ENCODE data around the gene MAJIN. TPM values are rescaled to one million over a fixed set of nuclear protein-coding genes. Genes with fewer than 3 reads are reported as not detected.
A peak's percentile ranks its signal among the peaks of the same experiment; 100 is the strongest.

Gene MAJIN
- total and polyA plus RNA-seq, 9 of the 15 experiments (the other 6 are each of a cell fraction or from before 2014, with no cell fraction given): 0.17 to 0.83 (median 0.24) TPM; not detected in 2

DNA sequence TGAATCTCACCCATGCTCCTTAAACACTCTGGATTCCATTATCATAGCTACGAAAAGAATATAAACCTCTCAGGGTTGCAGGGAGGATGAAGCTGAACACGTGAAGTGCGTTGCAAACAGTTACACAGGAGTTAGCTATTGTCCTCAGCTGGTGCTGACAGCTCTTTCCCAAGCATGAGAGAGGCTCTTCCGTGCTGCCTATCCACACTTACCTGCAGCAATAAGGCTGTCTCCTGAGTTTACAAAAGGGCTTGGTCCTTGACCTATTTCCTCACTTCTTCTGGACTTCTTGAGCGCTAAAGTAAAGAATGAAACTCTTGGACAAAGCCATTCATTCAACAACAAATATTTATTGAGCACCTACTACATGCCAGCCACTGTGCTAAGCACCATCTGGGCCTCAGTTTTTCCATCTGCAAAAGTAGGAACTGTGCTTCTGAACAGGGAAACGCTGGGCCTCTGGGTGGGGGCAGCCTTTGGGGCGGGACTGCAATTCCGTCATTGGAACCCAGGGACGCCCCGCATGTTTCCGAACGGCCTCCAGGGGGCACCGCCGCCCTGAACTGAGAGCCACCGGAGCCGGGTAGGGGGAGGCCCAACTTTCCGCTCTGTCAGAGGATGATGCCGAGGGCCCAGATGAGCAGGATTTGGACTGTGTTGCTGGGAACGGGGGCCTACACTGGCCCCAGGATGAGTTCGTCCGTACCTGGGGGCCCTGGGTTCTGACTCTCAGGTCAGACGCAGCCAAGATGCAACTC lies 41.4 kb upstream of the MAJIN start (continued):
- TF ChIP-seq, protein P1, sequence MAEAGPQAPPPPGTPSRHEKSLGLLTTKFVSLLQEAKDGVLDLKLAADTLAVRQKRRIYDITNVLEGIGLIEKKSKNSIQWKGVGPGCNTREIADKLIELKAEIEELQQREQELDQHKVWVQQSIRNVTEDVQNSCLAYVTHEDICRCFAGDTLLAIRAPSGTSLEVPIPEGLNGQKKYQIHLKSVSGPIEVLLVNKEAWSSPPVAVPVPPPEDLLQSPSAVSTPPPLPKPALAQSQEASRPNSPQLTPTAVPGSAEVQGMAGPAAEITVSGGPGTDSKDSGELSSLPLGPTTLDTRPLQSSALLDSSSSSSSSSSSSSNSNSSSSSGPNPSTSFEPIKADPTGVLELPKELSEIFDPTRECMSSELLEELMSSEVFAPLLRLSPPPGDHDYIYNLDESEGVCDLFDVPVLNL (CRISPR knock-in tag; IDR thresholded peaks at IDR 0.05; ENCODE audit: low read depth): no peak; the same call in 1 of the 2 replicates
- TF ChIP-seq NFIX (CRISPR knock-in tag; IDR thresholded peaks at IDR 0.05; ENCODE audit: low read depth) (no peak), ZNF586 (CRISPR knock-in tag; conservative IDR thresholded peaks at IDR 0.05) (no peak), MAFK (IDR thresholded peaks at IDR 0.05; ENCODE audit: low read length) (no peak), DIDO1 (tag; IDR thresholded peaks at IDR 0.05; ENCODE audit: low read depth) (no peak), TARDBP (IDR thresholded peaks at IDR 0.05) (0 out of 2 replicates have a peak, but pooled peaks have one; percentile 54), NCOR1 (IDR thresholded peaks at IDR 0.05) (no peak), ZNF232 (CRISPR knock-in tag; IDR thresholded peaks at IDR 0.05) (no peak), XRCC5 (IDR thresholded peaks at IDR 0.05; ENCODE audit: low read depth, low read length) (peak; percentile 77; the same call in 1 of the 2 replicates), SRSF7 (optimal IDR thresholded peaks at IDR 0.05; ENCODE audit: low read depth, low read length) (no peak), MAFG (tag; conservative IDR thresholded peaks at IDR 0.05) (no peak), NCOA1 (IDR thresholded peaks at IDR 0.05; ENCODE audit: low read depth) (no peak), NONO (IDR thresholded peaks at IDR 0.05; ENCODE audit: low read depth in 2 of 2, low read length in 1 of 2) (0 out of 4 replicates have a peak, but pooled peaks of 1 of the 2 experiments have one; percentile 9), SMAD1 (IDR thresholded peaks at IDR 0.05; ENCODE audit: low read depth, low read length, partially characterized antibody) (no peak), EGR1 (conservative IDR thresholded peaks at IDR 0.05) (no peak), MYBL2 (IDR thresholded peaks at IDR 0.05; ENCODE audit: low read depth) (no peak), MYBL2 (CRISPR knock-in tag; IDR thresholded peaks at IDR 0.05; ENCODE audit: borderline replicate concordance) (no peak), EP300 (IDR thresholded peaks at IDR 0.05; ENCODE audit: low read length) (peak; percentile 15; the same call in 1 of the 2 replicates), MAZ (CRISPR knock-in tag; conservative IDR thresholded peaks at IDR 0.05 in 1 of 2, IDR thresholded peaks at IDR 0.05 in 1 of 2) (peak in 1 of 2 experiments; percentile 93; a peak in 2 of 4 replicates), CEBPG (CRISPR knock-in tag; IDR thresholded peaks at IDR 0.05) (0 out of 2 replicates have a peak, but pooled peaks have one; percentile 8), CEBPG (tag; conservative IDR thresholded peaks at IDR 0.05 in 1 of 2, IDR thresholded peaks at IDR 0.05 in 1 of 2) (no peak), KAT2B (IDR thresholded peaks at IDR 0.05; ENCODE audit: low read depth, low read length) (no peak)
- TF ChIP-seq, protein P2, sequence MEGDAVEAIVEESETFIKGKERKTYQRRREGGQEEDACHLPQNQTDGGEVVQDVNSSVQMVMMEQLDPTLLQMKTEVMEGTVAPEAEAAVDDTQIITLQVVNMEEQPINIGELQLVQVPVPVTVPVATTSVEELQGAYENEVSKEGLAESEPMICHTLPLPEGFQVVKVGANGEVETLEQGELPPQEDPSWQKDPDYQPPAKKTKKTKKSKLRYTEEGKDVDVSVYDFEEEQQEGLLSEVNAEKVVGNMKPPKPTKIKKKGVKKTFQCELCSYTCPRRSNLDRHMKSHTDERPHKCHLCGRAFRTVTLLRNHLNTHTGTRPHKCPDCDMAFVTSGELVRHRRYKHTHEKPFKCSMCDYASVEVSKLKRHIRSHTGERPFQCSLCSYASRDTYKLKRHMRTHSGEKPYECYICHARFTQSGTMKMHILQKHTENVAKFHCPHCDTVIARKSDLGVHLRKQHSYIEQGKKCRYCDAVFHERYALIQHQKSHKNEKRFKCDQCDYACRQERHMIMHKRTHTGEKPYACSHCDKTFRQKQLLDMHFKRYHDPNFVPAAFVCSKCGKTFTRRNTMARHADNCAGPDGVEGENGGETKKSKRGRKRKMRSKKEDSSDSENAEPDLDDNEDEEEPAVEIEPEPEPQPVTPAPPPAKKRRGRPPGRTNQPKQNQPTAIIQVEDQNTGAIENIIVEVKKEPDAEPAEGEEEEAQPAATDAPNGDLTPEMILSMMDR (IDR thresholded peaks at IDR 0.05 in 2 of 3, conservative IDR thresholded peaks at IDR 0.05 in 1 of 3; ENCODE audit: insufficient read depth in 2 of 3, low read depth in 1 of 3, low read length in 3 of 3): peak; percentile 84 to 96 (median 94)
- TF ChIP-seq, protein P3, sequence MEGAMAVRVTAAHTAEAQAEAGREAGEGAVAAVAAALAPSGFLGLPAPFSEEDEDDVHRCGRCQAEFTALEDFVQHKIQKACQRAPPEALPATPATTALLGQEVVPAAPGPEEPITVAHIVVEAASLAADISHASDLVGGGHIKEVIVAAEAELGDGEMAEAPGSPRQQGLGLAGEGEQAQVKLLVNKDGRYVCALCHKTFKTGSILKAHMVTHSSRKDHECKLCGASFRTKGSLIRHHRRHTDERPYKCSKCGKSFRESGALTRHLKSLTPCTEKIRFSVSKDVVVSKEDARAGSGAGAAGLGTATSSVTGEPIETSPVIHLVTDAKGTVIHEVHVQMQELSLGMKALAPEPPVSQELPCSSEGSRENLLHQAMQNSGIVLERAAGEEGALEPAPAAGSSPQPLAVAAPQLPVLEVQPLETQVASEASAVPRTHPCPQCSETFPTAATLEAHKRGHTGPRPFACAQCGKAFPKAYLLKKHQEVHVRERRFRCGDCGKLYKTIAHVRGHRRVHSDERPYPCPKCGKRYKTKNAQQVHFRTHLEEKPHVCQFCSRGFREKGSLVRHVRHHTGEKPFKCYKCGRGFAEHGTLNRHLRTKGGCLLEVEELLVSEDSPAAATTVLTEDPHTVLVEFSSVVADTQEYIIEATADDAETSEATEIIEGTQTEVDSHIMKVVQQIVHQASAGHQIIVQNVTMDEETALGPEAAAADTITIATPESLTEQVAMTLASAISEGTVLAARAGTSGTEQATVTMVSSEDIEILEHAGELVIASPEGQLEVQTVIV (CRISPR knock-in tag; IDR thresholded peaks at IDR 0.05; ENCODE audit: borderline replicate concordance): no peak

Measured in K562 (cell line).